HG03520 (cell line): ENCODE data around the gene CC2D2A.

ENCODE experiments used
- ATAC-seq: cut with Tn5 transposase; IDR thresholded peaks from one replicate; pipeline ENCODE4 v1.9.1; 2021; ENCODE audit warnings: mild to moderate bottlenecking, moderate library complexity; ENCODE audit not compliant: unreplicated experiment

Gene CC2D2A

DNA sequence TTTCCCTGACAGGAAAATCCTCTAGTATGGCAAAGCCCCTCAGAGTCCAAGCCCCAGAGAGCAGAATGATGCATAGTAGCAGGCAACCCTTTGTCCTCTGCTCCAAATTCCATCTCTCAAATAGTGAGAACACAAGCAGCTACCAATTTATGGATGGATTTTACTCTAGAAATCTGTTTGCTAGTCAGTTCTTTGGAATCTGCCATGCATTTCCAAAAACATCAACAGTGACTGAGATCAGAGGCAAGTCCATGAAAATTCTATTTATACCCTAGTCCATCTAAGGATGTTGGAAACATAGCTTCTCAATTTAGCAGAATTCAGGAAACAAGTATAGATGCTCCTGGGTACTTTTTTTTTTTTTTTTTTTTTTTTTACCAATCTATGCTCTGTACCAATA lies 10.0 kb upstream of the CC2D2A start:
- no peak for ATAC-seq

- ATAC-seq = no peak
These were observed 3.1 kb upstream of the CC2D2A start for GRCh38 chr4:15466596-15466995.

GRCh38 chr4:15470128-15470475 lies 420 bp downstream of the CC2D2A start:
- no peak for ATAC-seq

DNA sequence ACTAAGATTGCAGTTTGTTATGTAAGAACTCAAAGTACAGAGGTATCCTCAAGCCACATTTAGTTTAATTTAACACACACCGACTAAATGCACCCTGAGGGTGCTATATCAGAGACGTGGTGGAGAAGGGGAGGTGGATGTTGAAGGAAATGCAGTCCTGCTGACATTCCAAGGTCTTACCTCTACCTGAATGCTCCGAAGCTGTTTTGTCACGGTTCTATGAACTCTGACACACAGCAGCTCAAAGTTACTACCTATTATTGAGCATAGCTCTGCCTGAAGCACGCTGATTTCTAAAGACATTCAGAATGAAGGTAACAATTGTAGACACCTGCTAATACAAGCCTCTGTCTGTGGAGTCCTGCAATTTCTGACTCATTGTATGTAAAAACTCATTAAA lies 6.7 kb downstream of the CC2D2A start:
- no peak for ATAC-seq

DNA sequence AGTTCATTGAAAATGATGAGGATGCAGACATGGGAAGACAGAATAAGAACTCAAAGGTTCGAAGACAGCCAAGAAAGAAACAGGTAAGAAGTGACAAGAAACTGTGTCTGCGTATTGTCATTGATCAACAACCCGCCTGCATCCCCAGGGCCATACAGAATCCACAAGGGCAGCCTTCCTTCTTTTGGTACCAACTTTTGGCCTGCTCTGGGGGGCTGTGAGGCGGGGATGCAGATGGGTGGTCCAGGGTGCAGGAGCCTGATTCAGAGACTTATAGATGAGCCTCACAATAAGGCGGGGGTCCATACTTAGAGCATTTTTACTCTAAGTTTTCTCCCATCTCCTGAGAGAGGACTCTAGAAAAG lies 9.0 kb downstream of the CC2D2A start:
- no peak for ATAC-seq

DNA sequence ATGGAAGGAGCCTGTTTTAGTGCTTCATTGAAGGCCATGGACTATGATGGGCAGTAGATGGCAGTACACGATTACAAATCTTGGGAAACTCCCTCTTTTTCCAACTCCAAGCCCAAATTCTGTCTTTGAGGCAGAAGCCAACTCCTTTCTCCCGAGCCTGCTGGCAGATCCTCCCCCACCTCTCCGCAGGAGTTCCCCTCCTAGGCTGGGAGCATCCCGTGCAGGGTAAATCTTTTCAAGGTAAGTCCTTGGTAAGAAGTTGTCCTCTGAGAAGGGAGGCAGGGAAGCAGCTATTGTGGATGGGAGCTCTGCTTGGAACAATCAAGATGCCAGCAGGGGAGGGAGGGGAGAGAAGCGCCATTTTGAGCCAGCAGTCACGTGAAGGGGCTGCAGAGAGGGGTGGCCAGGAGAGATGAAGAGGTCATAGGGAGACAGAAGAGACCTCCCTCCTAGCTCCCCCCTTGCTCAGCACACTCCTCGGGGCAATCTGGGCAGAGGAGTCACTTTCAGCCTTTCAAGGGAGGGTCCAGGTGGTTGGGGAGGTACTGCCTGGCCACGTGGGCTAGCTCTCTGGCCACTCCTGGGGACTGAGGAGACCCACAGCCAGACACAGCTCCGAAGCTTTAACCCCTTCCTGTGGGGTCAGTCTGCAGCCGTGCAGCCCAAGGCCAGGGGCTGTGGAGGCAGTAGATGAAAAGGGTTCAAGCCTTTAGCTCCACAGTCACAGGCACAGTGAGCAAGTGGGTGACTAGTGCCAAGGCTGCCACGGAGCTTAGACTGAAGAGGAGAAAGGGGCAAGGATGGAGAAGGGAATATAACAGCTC lies 9.6 kb downstream of the CC2D2A start:
- no peak for ATAC-seq

DNA sequence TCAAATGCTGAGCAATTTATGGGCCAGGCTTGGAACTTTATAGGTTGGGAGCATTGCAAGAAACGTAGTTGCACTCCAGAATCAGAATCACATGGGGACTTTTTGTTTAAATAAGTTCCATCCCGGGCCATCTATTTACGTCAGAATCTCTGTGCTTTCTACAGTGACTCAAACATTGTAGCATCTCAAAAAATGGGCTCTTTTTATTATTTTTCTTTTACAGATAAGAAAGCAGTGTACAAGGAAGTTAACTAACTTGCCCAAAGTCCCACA lies 10.2 kb downstream of the CC2D2A start:
- ATAC-seq = no peak

- no peak for ATAC-seq
These were observed 12.5 kb downstream of the CC2D2A start for GRCh38 chr4:15481961-15482745.

GRCh38 chr4:15482842-15483241 lies 13.2 kb downstream of the CC2D2A start:
- ATAC-seq = no peak

GRCh38 chr4:15488136-15488535 lies 18.5 kb downstream of the CC2D2A start:
- no peak for ATAC-seq

DNA sequence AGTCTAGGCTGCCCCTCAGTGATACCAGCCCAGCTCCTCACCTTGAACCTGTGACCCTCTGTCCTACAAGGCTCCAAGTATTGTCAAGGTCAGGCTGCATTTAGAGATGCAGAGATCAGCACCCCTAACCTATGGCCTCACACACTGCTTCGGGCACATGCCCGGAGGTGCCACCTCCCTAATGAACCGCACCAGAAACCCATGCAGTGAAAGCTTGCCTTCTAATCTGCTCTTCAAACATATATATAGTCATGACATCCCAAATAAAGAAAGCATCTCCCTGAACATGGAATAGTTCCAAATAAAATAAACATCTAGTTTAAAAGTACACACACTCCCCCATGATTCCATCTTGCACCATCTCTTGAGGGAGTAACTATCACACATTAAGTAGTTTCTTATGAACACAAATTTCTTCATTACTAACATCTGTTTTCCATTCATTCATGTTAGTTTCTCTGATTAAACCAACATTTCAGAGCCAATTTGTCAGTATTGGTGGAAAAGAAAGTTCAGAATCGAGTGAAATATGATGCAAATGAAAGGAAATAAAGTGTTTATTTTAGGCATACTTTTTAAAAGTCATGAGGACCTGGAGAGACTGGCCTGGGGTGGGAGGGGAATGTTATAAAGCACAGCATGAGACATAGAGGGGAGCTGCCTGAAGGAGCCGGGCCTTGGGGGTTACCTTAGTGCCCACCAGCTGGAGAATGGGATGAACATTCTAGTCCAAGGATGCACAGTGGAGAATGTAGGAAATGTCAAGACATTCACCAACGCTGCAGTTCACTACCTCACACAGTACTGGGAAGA lies 19.2 kb downstream of the CC2D2A start:
- ATAC-seq = no peak

DNA sequence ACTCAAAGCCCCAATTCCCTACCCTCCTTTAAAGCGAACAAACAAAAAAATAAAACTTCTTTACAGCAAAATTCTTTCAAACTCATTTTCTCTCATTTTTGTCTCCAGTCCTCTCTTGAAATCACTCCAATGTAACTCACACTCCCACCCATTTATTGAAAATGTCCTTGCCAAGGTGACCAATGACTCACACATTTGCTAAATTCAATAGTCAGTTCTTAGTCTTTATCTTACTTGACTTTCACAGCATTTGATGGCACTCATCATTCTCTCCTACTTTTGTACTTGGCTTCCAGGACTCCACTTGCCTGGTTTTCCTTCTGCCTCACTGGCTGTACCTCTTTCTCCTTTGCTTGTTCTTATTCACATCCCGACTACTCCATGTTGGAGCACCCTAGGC lies 19.9 kb downstream of the CC2D2A start:
- no peak for ATAC-seq

DNA sequence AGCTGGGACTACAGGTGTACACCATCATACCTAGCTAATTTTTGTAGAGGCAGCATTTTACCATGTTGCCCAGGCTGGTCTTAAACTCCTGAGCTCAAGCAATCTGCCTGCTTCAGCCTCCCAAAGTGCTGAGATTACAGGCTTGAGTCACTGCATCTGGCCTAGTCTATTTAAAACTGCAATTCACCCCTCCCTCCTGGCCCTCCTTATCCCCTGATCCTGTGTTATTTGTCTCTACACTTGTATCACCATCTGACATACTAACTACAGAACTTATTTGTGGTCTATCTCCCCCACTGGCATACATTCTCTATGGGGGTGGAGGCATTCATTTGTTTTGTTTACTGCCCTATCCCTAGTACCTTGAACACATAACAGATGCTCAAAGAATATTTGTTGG lies 23.7 kb downstream of the CC2D2A start:
- no peak for ATAC-seq

DNA sequence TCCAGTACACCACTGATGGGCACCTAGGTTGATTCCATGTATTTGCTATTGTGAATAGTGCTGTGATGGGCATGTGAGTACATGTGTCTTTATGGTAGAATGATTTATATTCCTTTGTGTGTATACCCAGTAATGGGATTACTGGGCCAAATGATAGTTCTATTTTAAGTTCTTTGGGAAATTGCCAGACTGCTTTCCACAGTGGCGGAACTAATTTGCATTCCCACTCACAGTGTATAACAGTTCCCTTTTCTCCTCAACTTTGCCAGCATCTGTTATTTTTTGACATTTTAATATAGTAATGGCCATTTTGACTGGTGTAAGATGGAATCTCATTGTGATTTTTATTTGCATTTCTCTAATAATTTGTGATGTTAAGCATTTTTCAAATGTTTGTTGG lies 25.9 kb downstream of the CC2D2A start:
- ATAC-seq = no peak

- ATAC-seq = no peak
These were observed 28.7 kb downstream of the CC2D2A start for GRCh38 chr4:15498356-15498755.

DNA sequence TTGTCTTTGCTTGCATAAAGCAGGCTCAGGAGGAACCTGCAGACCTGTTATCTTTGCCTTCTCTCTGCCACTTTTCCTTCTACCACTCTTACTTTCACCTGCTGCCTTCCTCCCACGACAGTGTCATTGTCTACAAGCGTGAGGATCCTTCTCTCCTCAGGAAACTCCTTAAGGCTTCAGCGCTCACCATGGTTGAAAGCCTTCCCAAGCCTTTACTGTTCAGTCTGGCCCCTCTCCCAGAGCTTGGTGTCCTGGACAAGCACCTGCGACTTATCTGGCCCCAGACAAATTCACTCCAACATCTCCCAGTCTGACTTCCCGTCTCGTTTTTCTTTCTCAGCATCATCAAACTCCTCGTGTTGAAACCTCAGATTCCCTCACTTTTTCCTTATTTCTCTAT lies 31.0 kb downstream of the CC2D2A start:
- ATAC-seq = no peak

DNA sequence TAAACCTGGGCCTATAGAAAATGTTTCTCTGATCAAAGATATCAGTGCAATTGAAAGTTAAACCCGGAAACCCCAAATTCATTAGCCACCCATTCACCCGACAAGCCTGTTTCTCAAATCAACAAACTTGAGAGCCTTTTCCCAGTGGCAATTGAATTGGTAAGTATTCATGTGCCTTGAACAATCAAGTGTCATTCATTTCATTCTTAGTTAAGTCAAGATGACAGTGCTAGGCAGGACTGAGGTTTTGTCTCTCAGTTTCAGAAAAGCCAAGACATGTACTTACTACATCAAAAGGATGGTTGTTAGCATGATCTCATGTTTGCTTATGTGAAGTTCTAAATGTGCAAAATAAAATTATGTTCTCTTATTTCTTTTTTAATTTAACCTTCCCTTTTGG lies 32.3 kb downstream of the CC2D2A start:
- no peak for ATAC-seq

- no peak for ATAC-seq
These were observed 32.7 kb downstream of the CC2D2A start for GRCh38 chr4:15502384-15502783.

- ATAC-seq = no peak
These were observed 34.4 kb downstream of the CC2D2A start for GRCh38 chr4:15504041-15504440.

DNA sequence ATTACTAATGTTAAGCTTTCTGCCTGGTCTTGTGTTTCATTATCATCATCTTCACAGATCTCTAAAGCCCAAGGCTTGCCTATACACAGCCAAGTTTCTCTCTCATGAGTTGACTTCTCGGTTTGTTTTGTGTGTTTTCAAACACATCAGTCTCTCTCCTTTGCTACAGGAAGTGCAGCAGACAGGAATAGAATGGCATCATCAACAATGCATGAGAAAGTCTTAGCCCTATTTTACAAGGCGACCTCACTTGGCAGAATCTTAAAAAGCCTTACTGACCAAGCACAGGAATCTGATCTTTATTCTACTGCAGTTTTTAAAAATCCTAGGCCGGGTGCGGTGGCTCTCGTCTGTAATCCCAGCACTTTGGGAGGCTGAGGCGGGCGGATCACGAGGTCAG lies 36.8 kb downstream of the CC2D2A start:
- no peak for ATAC-seq

DNA sequence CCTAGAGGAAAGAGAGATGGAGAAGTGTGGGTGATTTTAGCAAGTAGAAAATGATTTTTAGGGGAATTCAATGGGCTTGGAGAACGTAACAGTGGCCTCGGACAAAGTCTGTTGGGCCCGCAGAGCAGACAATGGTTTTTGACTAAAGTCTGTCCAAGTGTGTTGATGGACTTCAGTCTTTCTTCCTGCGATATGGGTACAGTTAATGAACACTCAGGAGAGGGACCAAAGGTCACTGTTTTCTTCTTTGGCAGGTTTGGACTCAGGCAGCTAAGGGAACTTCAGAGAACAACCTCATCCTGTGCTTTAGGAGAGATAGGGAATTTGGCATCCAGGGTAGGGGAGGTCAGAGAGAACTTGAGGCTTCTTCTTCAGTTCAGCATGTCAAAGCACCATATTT lies 38.0 kb downstream of the CC2D2A start:
- ATAC-seq = no peak

DNA sequence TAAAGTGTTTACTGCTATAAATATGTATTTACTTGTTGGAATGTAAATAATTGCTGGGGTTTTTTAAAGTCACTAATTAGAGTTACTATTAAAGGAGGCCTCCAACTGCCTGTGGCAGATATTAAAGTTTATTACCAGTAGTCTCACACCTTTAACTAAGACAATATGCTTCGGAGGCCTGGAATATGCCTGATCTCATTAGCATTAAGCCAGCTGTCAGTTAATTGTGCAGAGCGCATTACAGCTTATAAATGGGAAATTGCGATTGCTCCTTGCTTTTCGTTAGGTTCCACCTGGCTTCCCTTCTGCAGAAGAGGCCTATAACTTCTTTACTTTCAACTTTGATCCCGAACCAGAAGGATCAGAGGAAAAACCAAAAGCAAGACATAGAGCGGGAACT lies 41.3 kb downstream of the CC2D2A start:
- no peak for ATAC-seq
